ENCODE results near the gene NLRP6. TPM values are rescaled to one million over a fixed set of nuclear protein-coding genes. Genes with fewer than 3 reads are reported as not detected.
A peak's percentile ranks its signal among the peaks of the same experiment; 100 is the strongest.
"Not testable (repeated sequence)": the region's sequence is repeated elsewhere in the genome, so short reads cannot be mapped to it uniquely, and the experiment has no call there.

The NLRP6 gene
- total and polyA plus RNA-seq, 7 experiments from 2014 or later, result 5.4 to 24.7 (median 13.8) TPM

- Histone ChIP-seq H3K4me3 (ENCODE audit: low read length) (no peak overlapping the region), H3K27me3 (ENCODE audit: control insufficient read depth in 2 of 2, insufficient read depth in 2 of 2, low read length in 2 of 2) (no peaks in the 10 kb centered on the region), H3K4me1 (ENCODE audit: control insufficient read depth in 2 of 2, insufficient read depth in 2 of 2, low read length in 2 of 2) (peaks cover 21 to 24% of the 10 kb centered on the region in 2 donors), H3K36me3 (ENCODE audit: control insufficient read depth in 2 of 3, insufficient read depth in 3 of 3, low read length in 3 of 3) (peaks cover 0 to 12% (median 0%) of the 10 kb centered on the region in 3 experiments), H3K9me3 (ENCODE audit: control insufficient read depth in 2 of 3, low read length in 3 of 3) (no peaks in the 10 kb centered on the region), H3K27ac (ENCODE audit: low read depth, low read length) (no peak overlapping the region)
- Mint-ChIP-seq H3K27ac (peak overlapping the region in 3 of 9 donors; percentile 26 to 79 (median 57)), H3K4me3 (peak overlapping the region in 2 of 10 donors; percentile 73 to 88), H3K9me3 (peaks cover 0 to 4% (median 0%) of the 10 kb centered on the region in 11 donors), H3K36me3 (peaks cover 0 to 41% (median 0%) of the 10 kb centered on the region in 5 donors), H3K27me3 (peaks cover 0 to 40% (median 0%) of the 10 kb centered on the region in 5 donors), H3K4me1 (peaks cover 35 to 59% (median 55%) of the 10 kb centered on the region in 7 donors)
- POLR2A ChIA-PET, result interaction anchor here (0.8 to 15.1 kb wide), 10 partner anchors 8 to 60 kb away, joined by 3 to 330 read pairs (median 6); partner anchors contain the start of genes NLRP6 and PSMD13
- intact Hi-C loops (cut with micrococcal nuclease), result loop anchor here (5.0 kb wide), 2 partner anchors 32 to 47 kb away; partner anchors contain the start of genes PSMD13 (in 1 of the 2) and SIRT3 (in 1 of the 2)
- ATAC-seq, result no peak
- DNase-seq, result peak in 2 of 9 donors; percentile 7 to 20
- CTCF ChIA-PET, result interaction anchor here (0.6 to 1.6 kb wide), 5 partner anchors 7 to 166 kb away, joined by 3 to 5 read pairs (median 3); partner anchors contain the start of gene PTDSS2
Observed at GRCh38 chr11:284105-285020, 6.2 kb downstream of the NLRP6 start.

GRCh38 chr11:285021-285893 lies 7.0 kb downstream of the NLRP6 start:
- intact Hi-C loops (cut with micrococcal nuclease), result loop anchor here (5.0 kb wide), 2 partner anchors 33 to 48 kb away; partner anchors contain the start of genes PSMD13 (in 1 of the 2) and SIRT3 (in 1 of the 2)
- Mint-ChIP-seq H3K4me1 (peaks cover 36 to 64% (median 60%) of the 10 kb centered on the region in 7 donors), H3K9me3 (peaks cover 0 to 4% (median 0%) of the 10 kb centered on the region in 11 donors), H3K4me3 (peak overlapping the region in 5 of 10 donors; percentile 5 to 38 (median 32)), H3K36me3 (peaks cover 0 to 42% (median 0%) of the 10 kb centered on the region in 5 donors), H3K27ac (peak overlapping the region in 8 of 9 donors; percentile 68 to 99 (median 86)), H3K27me3 (peaks cover 0 to 39% (median 0%) of the 10 kb centered on the region in 5 donors)
- H3K27me3 ChIP-seq (ENCODE audit: control insufficient read depth in 2 of 2, insufficient read depth in 2 of 2, low read length in 2 of 2), result no peaks in the 10 kb centered on the region
- DNase-seq, result peak in 2 of 9 donors; percentile 7 to 19
- ChIA-PET POLR2A (interaction anchor here (0.6 to 15.1 kb wide), 8 partner anchors 9 to 48 kb away, joined by 3 to 330 read pairs (median 6); partner anchors contain the start of genes IFITM2, NLRP6 and PSMD13), CTCF (interaction anchor here (1.0 to 1.5 kb wide), 2 partner anchors 12 to 35 kb away, joined by 3 to 8 read pairs; no protein-coding TSS in a partner anchor)
- H3K36me3 ChIP-seq (ENCODE audit: control insufficient read depth in 2 of 3, insufficient read depth in 3 of 3, low read length in 3 of 3), result peaks cover 0 to 12% (median 0%) of the 10 kb centered on the region in 3 experiments
- no peaks in the 10 kb centered on the region for H3K9me3 ChIP-seq (ENCODE audit: control insufficient read depth in 2 of 3, low read length in 3 of 3)
- H3K4me1 ChIP-seq (ENCODE audit: control insufficient read depth in 2 of 2, insufficient read depth in 2 of 2, low read length in 2 of 2), result peaks cover 22 to 30% of the 10 kb centered on the region in 2 donors
- H3K27ac ChIP-seq (ENCODE audit: low read depth, low read length), result peak overlapping the region; percentile 100
- no peak for ATAC-seq
- no peak overlapping the region for H3K4me3 ChIP-seq (ENCODE audit: low read length)

- Histone ChIP-seq H3K36me3 (ENCODE audit: control insufficient read depth in 2 of 3, insufficient read depth in 3 of 3, low read length in 3 of 3) (peaks cover 0 to 17% (median 0%) of the 10 kb centered on the region in 3 experiments), H3K27me3 (ENCODE audit: control insufficient read depth in 2 of 2, insufficient read depth in 2 of 2, low read length in 2 of 2) (no peaks in the 10 kb centered on the region), H3K27ac (ENCODE audit: low read depth, low read length) (peak overlapping the region; percentile 100), H3K4me1 (ENCODE audit: control insufficient read depth in 2 of 2, insufficient read depth in 2 of 2, low read length in 2 of 2) (peaks cover 25 to 33% of the 10 kb centered on the region in 2 donors), H3K4me3 (ENCODE audit: low read length) (no peak overlapping the region), H3K9me3 (ENCODE audit: control insufficient read depth in 2 of 3, low read length in 3 of 3) (no peaks in the 10 kb centered on the region)
- POLR2A ChIA-PET, result interaction anchor here (1.0 to 15.1 kb wide), 9 partner anchors 10 to 38 kb away, joined by 3 to 330 read pairs (median 22); partner anchors contain the start of genes IFITM2, IFITM5 and NLRP6
- Mint-ChIP-seq H3K9me3 (peaks cover 0 to 4% (median 0%) of the 10 kb centered on the region in 11 donors), H3K4me3 (peak overlapping the region in 6 of 10 donors; percentile 5 to 97 (median 36)), H3K4me1 (peaks cover 36 to 68% (median 60%) of the 10 kb centered on the region in 7 donors), H3K36me3 (peaks cover 0 to 40% (median 0%) of the 10 kb centered on the region in 5 donors), H3K27me3 (peaks cover 0 to 36% (median 0%) of the 10 kb centered on the region in 5 donors), H3K27ac (peak overlapping the region in 8 of 9 donors; percentile 26 to 99 (median 90))
- intact Hi-C loops (cut with micrococcal nuclease), result loop anchor here (5.0 kb wide), 2 partner anchors 34 to 49 kb away; partner anchors contain the start of genes PSMD13 (in 1 of the 2) and SIRT3 (in 1 of the 2)
- CTCF ChIA-PET, result interaction anchor here (1.0 to 1.8 kb wide), 3 partner anchors 12 to 165 kb away, joined by 3 to 8 read pairs (median 4); partner anchors contain the start of gene PTDSS2
- peak in 2 of 9 donors; percentile 10 to 21 for DNase-seq
- ATAC-seq, result no peak
Observed at GRCh38 chr11:285894-286220, 7.7 kb downstream of the NLRP6 start.

GRCh38 chr11:286977-287820 lies 9.0 kb downstream of the NLRP6 start:
- peak overlapping the region; percentile 100 for H3K27ac ChIP-seq (ENCODE audit: low read depth, low read length)
- Mint-ChIP-seq H3K27ac (peak overlapping the region; percentile 89 to 100 (median 98)), H3K27me3 (peaks cover 0 to 23% (median 0%) of the 10 kb centered on the region in 5 donors), H3K36me3 (peaks cover 0 to 37% (median 0%) of the 10 kb centered on the region in 5 donors), H3K4me1 (peaks cover 31 to 64% (median 51%) of the 10 kb centered on the region in 7 donors), H3K4me3 (peak overlapping the region; percentile 88 to 100 (median 98))
- peak; percentile 15 to 94 (median 70) for DNase-seq
- ATAC-seq; H3K27me3 ChIP-seq (ENCODE audit: control insufficient read depth in 2 of 2, insufficient read depth in 2 of 2, low read length in 2 of 2); H3K9me3 ChIP-seq (ENCODE audit: control insufficient read depth in 2 of 3, low read length in 3 of 3); H3K9me3 Mint-ChIP-seq: not testable (repeated sequence)
- peaks cover 22 to 23% of the 10 kb centered on the region in 2 donors for H3K4me1 ChIP-seq (ENCODE audit: control insufficient read depth in 2 of 2, insufficient read depth in 2 of 2, low read length in 2 of 2)
- peak overlapping the region; percentile 64 for H3K4me3 ChIP-seq (ENCODE audit: low read length)
- ChIA-PET CTCF (interaction anchor here (0.6 to 1.8 kb wide), 10 partner anchors 18 to 163 kb away, joined by 3 to 9 read pairs (median 4); partner anchors contain the start of gene PTDSS2), POLR2A (interaction anchor here (0.6 to 15.1 kb wide), 16 partner anchors 11 to 121 kb away, joined by 3 to 330 read pairs (median 16); partner anchors contain the start of genes BET1L, IFITM2, IFITM5 and NLRP6)
- peaks cover 0 to 30% (median 0%) of the 10 kb centered on the region in 3 experiments for H3K36me3 ChIP-seq (ENCODE audit: control insufficient read depth in 2 of 3, insufficient read depth in 3 of 3, low read length in 3 of 3)
- intact Hi-C loops (cut with micrococcal nuclease), result loop anchor here (1.0 to 5.0 kb wide), 3 partner anchors 18 to 50 kb away; partner anchors contain the start of genes PSMD13 (in 1 of the 2) and SIRT3 (in 1 of the 2)
